Effector memory CD8-positive, alpha-beta T cell (primary cell): ENCODE data around the gene PRR5.
A peak's percentile ranks its signal among the peaks of the same experiment; 100 is the strongest.

Experiments
- ATAC-seq: fragments of 150-1000 bp; cut with Tn5 transposase; replicated peaks from 2 replicates; pipeline ENCODE4 v1.10.0; 2021; ENCODE audit warnings: mild to moderate bottlenecking, moderate library complexity
- DNase-seq, 3 experiments: peaks; one replicate each; pipeline ENCODE4 v3.0.0; 2021
- H3K27ac Mint-ChIP-seq, 2 donors: one replicate each; pipeline ENCODE4 v1.8.0; 2022; ENCODE audit warnings: mild to moderate bottlenecking in 2 of 2, mixed read lengths in 2 of 2, moderate library complexity in 2 of 2
- H3K27me3 Mint-ChIP-seq, 2 donors: one replicate each; pipeline ENCODE4 v1.8.0; 2022; ENCODE audit warnings: mixed read lengths in 2 of 2
- H3K36me3 Mint-ChIP-seq: one replicate; pipeline ENCODE4 v1.8.0; 2022; ENCODE audit warnings: mild to moderate bottlenecking, moderate library complexity, mixed read lengths; ENCODE audit not compliant: insufficient read depth
- H3K4me1 Mint-ChIP-seq, 2 donors: one replicate each; pipeline ENCODE4 v1.8.0; 2022; ENCODE audit warnings: low read depth in 2 of 2, mixed read lengths in 2 of 2
- H3K4me3 Mint-ChIP-seq, 2 donors: one replicate each; pipeline ENCODE4 v1.8.0; 2022; ENCODE audit warnings: mild to moderate bottlenecking in 2 of 2, mixed read lengths in 2 of 2, moderate library complexity in 2 of 2
- H3K9me3 Mint-ChIP-seq, 2 donors: one replicate each; pipeline ENCODE4 v1.8.0; 2022; ENCODE audit warnings: mixed read lengths in 2 of 2

PRR5 gene

GRCh38 chr22:44705022-44705297 is 3.0 kb downstream of the PRR5 start:
- H3K27ac Mint-ChIP-seq: peak overlapping the region in 1 of 2 donors; percentile 87
- H3K36me3 Mint-ChIP-seq: peaks cover 50% of the 10 kb centered on the region
- H3K9me3 Mint-ChIP-seq: no peaks in the 10 kb centered on the region
- no peaks in the 10 kb centered on the region for H3K27me3 Mint-ChIP-seq
- DNase-seq: no peak
- peak overlapping the region; percentile 16 to 88 for H3K4me3 Mint-ChIP-seq
- ATAC-seq: no peak
- H3K4me1 Mint-ChIP-seq: peaks cover 35 to 61% of the 10 kb centered on the region in 2 donors

DNA sequence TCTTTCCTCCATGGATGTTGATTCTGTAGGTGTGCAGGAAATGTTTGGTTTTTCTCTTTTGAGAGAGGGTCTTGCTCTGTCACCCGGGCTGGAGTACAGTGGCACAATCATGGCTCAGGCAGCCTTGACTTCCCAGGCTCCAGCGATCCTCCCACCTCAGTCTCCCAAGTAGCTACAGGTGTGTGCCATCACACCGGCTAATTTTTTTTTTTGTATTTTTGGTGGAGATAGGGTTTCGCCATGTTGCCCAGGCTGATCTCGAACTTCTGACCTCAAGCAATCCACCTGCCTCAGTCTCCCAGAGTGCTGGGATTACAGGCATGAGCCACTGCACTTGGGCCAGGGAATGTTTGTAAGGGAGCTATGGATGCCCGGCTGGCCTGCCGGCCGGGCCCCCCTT is 4.5 kb downstream of the PRR5 start:
- Mint-ChIP-seq H3K36me3 (peaks cover 62% of the 10 kb centered on the region), H3K27me3 (no peaks in the 10 kb centered on the region), H3K4me1 (peaks cover 46 to 68% of the 10 kb centered on the region in 2 donors), H3K9me3 (no peaks in the 10 kb centered on the region), H3K27ac (peak overlapping the region in 1 of 2 donors; percentile 96), H3K4me3 (peak overlapping the region; percentile 21 to 88)
- DNase-seq: no peak
- no peak for ATAC-seq

DNA sequence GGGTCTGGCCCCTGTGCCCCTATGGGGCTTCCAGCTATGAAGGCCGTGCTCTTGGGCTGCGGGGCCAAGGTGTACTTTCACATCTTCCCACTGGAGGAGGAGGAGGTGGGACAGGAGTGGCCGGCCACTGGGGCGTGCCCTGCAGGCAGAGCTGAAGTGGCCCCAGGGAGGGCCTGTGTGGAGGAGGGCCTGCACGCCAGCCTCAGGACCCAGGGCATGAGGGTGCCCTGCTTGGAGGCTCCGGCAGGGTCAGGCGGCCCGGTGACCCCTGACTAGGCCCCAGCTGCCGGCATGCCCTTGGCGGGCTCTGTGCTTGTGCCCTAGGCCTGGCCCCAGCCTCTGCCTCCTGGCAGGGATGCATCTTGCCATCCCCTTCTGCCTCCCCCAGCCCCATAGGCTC is 5.2 kb downstream of the PRR5 start:
- Mint-ChIP-seq H3K36me3 (peaks cover 63% of the 10 kb centered on the region), H3K9me3 (no peaks in the 10 kb centered on the region), H3K4me1 (peaks cover 48 to 72% of the 10 kb centered on the region in 2 donors), H3K27me3 (no peaks in the 10 kb centered on the region), H3K4me3 (peak overlapping the region; percentile 13 to 85), H3K27ac (peak overlapping the region; percentile 26 to 96)
- no peak for ATAC-seq
- no peak for DNase-seq

DNA sequence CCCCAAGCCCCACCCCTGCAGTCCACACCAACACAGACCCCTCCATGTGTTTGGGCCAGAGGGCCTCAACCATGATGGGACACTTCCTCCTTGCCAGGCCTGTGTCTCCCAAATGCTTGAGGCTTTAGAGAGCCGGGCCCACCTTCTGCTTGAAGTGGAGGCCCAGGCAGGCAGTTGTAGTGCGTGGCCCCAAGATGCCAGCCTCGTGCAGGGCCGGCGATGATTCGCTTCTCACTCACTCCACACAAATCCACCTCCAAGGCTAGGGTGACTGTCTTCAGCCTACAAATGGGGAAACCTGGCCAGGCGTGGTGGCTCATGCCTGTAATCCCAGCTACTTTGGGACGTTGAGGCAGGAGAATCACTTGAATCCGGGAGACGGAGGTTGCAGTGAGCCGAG is 5.7 kb downstream of the PRR5 start:
- DNase-seq: no peak
- Mint-ChIP-seq H3K36me3 (peaks cover 65% of the 10 kb centered on the region), H3K4me1 (peaks cover 53 to 77% of the 10 kb centered on the region in 2 donors), H3K27me3 (no peaks in the 10 kb centered on the region), H3K27ac (peak overlapping the region; percentile 26 to 96), H3K9me3 (no peaks in the 10 kb centered on the region), H3K4me3 (peak overlapping the region; percentile 13 to 85)
- no peak for ATAC-seq

DNA sequence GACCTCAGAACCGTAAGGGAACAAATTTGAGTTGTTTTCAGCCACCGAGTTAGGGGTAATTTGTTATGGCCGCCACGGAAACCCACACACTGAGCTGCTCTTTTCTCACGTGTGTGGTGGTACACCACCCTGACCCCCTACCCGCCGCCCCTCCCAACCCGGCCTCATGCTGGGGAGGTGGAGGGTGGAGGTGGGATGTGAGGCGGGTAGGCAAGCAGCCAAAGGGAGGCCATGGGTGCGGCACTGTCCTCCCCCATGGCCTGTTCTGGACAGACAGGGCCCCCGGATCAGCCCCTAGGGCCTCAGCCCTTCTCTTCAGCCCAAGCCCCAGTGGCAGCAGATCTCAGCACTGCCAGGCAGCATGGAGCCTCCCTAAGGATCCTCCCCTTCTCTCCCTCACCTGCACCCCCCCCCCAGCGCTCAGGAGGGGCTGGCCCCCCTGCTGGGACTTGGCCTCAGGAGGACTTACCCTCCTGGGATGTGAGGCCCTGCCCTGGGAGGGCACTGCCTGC is 7.9 kb downstream of the PRR5 start:
- Mint-ChIP-seq H3K9me3 (no peaks in the 10 kb centered on the region), H3K4me3 (peak overlapping the region; percentile 83 to 85), H3K4me1 (peaks cover 55 to 82% of the 10 kb centered on the region in 2 donors), H3K36me3 (peaks cover 70% of the 10 kb centered on the region), H3K27me3 (no peaks in the 10 kb centered on the region), H3K27ac (peak overlapping the region; percentile 96)
- ATAC-seq (peak; percentile 73), DNase-seq (peak; percentile 54 to 77 (median 73))

DNA sequence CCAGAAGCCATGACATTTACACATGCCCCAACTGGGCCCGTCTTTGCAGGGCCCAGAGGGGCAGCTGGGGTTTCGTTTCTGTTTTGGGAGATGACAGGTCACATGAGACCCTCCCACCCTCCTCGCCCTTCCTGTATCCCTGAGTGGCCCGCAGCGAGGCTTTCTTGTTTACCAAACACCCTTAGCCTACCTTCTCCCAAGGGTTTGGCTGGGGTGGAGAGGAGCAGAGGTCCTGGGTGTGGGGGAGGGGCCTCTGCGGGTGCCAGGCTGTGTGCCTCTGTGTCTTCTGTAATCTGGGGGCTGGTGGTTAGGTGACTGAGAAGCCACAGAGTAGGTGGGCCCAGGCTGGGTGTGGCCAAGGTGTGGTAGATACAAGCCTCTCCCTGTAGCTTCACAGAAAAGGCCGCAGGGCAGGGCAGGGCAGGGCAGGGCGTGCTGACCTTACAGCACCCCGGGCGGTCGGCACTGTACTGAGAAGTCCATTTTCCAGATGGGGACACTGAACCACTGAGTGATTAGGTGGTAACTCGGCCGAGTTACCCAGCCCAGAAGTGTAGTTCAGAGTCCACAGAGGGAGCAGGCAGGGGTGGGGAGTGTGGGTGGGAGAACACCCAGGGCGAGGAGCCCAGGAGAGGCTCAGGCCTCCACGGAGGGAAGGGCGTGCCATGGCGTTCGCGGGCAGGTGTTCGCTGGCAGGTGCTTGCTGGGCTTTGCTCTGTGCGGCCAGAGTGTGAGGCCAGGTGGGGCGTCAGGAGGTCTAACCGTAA is 8.7 kb downstream of the PRR5 start:
- H3K4me1 Mint-ChIP-seq: peaks cover 49 to 76% of the 10 kb centered on the region in 2 donors
- peak; percentile 50 to 70 (median 64) for DNase-seq
- peak overlapping the region; percentile 83 to 85 for H3K4me3 Mint-ChIP-seq
- peak; percentile 70 for ATAC-seq
- peak overlapping the region; percentile 96 for H3K27ac Mint-ChIP-seq
- no peaks in the 10 kb centered on the region for H3K9me3 Mint-ChIP-seq
- peaks cover 66% of the 10 kb centered on the region for H3K36me3 Mint-ChIP-seq
- H3K27me3 Mint-ChIP-seq: no peaks in the 10 kb centered on the region

DNA sequence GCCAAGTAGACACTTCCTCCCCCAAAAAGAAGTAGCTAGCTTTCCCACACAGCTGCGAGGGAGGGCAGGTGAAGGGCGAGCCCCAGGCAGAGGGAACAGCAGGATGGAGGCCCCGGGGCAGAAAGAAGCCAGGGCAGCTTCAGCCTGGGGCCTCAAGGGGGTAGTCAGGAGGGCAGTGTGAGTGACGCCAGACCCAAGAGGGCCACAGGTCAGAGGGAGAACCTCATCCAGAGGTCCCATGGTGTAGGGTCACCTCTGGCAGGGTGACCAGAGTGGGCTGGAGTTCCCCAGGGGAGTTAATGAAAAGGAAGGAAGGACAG is 9.2 kb downstream of the PRR5 start:
- ATAC-seq: no peak
- H3K9me3 Mint-ChIP-seq: no peaks in the 10 kb centered on the region
- no peaks in the 10 kb centered on the region for H3K27me3 Mint-ChIP-seq
- peak overlapping the region; percentile 96 for H3K27ac Mint-ChIP-seq
- no peak for DNase-seq
- H3K4me1 Mint-ChIP-seq: peaks cover 49 to 71% of the 10 kb centered on the region in 2 donors
- H3K36me3 Mint-ChIP-seq: peaks cover 70% of the 10 kb centered on the region
- peak overlapping the region; percentile 83 to 85 for H3K4me3 Mint-ChIP-seq

DNA sequence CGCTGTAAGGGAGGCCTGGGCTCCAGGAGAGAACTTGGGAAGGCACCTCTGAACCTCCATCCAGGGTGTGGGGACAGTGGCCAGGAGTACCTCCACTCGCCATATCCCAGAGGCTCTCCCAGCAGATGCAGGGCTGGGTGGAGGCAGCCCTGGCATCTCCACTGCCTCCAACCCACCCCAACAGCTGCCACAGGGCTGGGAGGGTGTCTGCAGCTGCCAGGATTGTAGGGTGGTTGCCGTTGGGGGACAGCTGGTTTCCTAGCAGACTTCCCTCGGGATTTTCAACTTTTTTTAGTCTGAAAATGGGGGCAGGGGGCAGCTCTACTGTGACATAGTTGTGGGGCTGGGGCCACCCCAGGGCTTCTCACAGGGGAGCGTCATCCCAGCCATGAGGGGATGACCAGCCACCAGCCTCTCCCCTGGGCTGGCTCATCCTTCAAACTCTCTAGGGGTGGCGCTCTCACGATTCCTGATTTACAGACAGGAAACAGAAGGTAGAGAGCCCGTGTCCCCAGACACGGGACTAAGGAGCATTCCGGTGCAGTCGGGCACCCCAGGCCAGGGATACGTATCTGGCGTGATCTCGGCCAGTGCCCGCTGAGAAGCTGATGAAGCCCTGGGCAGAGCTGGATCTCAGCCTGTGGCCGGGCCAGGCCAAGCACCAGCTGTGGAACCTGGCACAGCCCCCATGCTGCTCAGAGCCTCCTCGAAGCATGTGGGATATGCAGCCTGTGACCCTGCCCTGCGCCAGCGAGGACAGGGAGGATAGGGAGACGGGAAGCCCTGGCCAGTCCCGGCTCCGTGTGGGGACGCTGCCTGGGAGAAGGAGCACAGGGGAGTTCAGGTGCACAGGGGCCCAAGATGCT is 9.9 kb downstream of the PRR5 start:
- H3K4me3 Mint-ChIP-seq: peak overlapping the region; percentile 83 to 85
- DNase-seq: no peak
- H3K27me3 Mint-ChIP-seq: no peaks in the 10 kb centered on the region
- no peaks in the 10 kb centered on the region for H3K9me3 Mint-ChIP-seq
- no peak for ATAC-seq
- H3K4me1 Mint-ChIP-seq: peaks cover 47 to 70% of the 10 kb centered on the region in 2 donors
- H3K36me3 Mint-ChIP-seq: peaks cover 71% of the 10 kb centered on the region
- H3K27ac Mint-ChIP-seq: peak overlapping the region; percentile 96

DNA sequence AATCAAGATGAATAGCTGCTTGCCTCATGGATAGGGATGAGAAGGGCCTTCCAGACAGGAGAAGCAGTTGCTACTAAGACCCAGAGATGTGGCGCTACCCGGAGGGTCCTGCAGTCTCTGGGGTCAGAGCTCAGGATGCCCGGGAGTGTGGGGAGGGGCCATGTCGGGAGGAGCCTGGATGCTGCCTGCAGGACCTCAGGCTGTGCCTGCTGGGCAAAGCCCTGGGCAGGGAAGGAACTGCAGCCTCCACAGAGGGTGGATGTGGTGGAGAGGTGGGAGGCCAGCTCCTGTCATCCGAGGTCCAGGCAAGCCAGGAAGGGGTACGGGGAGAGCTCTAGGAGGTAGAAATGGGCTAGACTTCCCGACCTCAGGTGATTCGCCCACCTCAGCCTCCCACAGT is 11.0 kb downstream of the PRR5 start:
- ATAC-seq: no peak
- no peaks in the 10 kb centered on the region for H3K27me3 Mint-ChIP-seq
- H3K4me3 Mint-ChIP-seq: peak overlapping the region in 1 of 2 donors; percentile 85
- no peak for DNase-seq
- no peaks in the 10 kb centered on the region for H3K9me3 Mint-ChIP-seq
- H3K36me3 Mint-ChIP-seq: peaks cover 75% of the 10 kb centered on the region
- H3K27ac Mint-ChIP-seq: peak overlapping the region; percentile 85 to 96
- peaks cover 42 to 67% of the 10 kb centered on the region in 2 donors for H3K4me1 Mint-ChIP-seq

GRCh38 chr22:44714703-44715350 is 12.8 kb downstream of the PRR5 start:
- Mint-ChIP-seq H3K4me1 (peaks cover 40 to 66% of the 10 kb centered on the region in 2 donors), H3K27ac (peak overlapping the region in 1 of 2 donors; percentile 96), H3K36me3 (peaks cover 82% of the 10 kb centered on the region), H3K27me3 (no peaks in the 10 kb centered on the region), H3K4me3 (peak overlapping the region in 1 of 2 donors; percentile 85), H3K9me3 (no peaks in the 10 kb centered on the region)
- DNase-seq (no peak), ATAC-seq (no peak)

GRCh38 chr22:44718418-44718817 is 16.4 kb downstream of the PRR5 start:
- DNase-seq (peak in 2 of 3 experiments; percentile 37), ATAC-seq (peak; percentile 92)
- Mint-ChIP-seq H3K9me3 (no peaks in the 10 kb centered on the region), H3K4me3 (peak overlapping the region in 1 of 2 donors; percentile 62), H3K27ac (peak overlapping the region; percentile 47 to 89), H3K4me1 (peaks cover 22 to 50% of the 10 kb centered on the region in 2 donors), H3K27me3 (no peaks in the 10 kb centered on the region), H3K36me3 (peaks cover 73% of the 10 kb centered on the region)

GRCh38 chr22:44719586-44720368 is 17.8 kb downstream of the PRR5 start:
- H3K27me3 Mint-ChIP-seq: no peaks in the 10 kb centered on the region
- H3K4me1 Mint-ChIP-seq: peaks cover 19 to 42% of the 10 kb centered on the region in 2 donors
- no peak for ATAC-seq
- peak overlapping the region in 1 of 2 donors; percentile 54 for H3K4me3 Mint-ChIP-seq
- no peaks in the 10 kb centered on the region for H3K9me3 Mint-ChIP-seq
- H3K27ac Mint-ChIP-seq: peak overlapping the region; percentile 47 to 89
- peaks cover 70% of the 10 kb centered on the region for H3K36me3 Mint-ChIP-seq
- DNase-seq: no peak
